Mesothelial cell of epicardium (in vitro differentiated cells): Measurements from ENCODE around the gene UBTD2. TPM values are rescaled to one million over a fixed set of nuclear protein-coding genes. Genes with fewer than 3 reads are reported as not detected.
A peak's percentile ranks its signal among the peaks of the same experiment; 100 is the strongest.
"Not testable (repeated sequence)": the region's sequence is repeated elsewhere in the genome, so short reads cannot be mapped to it uniquely, and the experiment has no call there.

Experiments
- DNase-seq, 2 experiments: peaks; one replicate each; pipeline ENCODE4 v3.0.0; 2021; ENCODE audit warnings: low spot score in 2 of 2; ENCODE audit not compliant: unreplicated experiment in 2 of 2
- H3K27ac Mint-ChIP-seq: 2 replicates; pipeline ENCODE4 v1.8.0; 2021; ENCODE audit warnings: mixed read lengths
- H3K27me3 Mint-ChIP-seq: 2 replicates; pipeline ENCODE4 v1.8.0; 2021; ENCODE audit warnings: low read depth, mixed read lengths
- H3K36me3 Mint-ChIP-seq: 2 replicates; pipeline ENCODE4 v1.8.0; 2021; ENCODE audit warnings: mixed read lengths
- H3K4me1 Mint-ChIP-seq: 2 replicates; pipeline ENCODE4 v1.8.0; 2021; ENCODE audit warnings: mixed read lengths
- H3K4me3 Mint-ChIP-seq: 2 replicates; pipeline ENCODE4 v1.8.0; 2021; ENCODE audit warnings: mild to moderate bottlenecking, moderate library complexity, mixed read lengths
- H3K9me3 Mint-ChIP-seq: 2 replicates; pipeline ENCODE4 v1.8.0; 2021; ENCODE audit warnings: mixed read lengths
- CTCF ChIP-seq: fragments of 200-600 bp; sonication (generic); IDR thresholded peaks from one replicate; pipeline ENCODE4 v1.5.0; 2021; ENCODE audit warnings: antibody characterized with exemption; ENCODE audit not compliant: unreplicated experiment
- total RNA-seq: library from RNA; stranded (reverse); gene quantifications from 3 replicates; pipeline ENCODE4 v1.2.1, GENCODE V29; 2021

UBTD2 gene
- total RNA-seq, 1 donor from 2014 or later: 43.8 TPM

- no peak for TF ChIP-seq CTCF
- no peak for DNase-seq
- H3K4me3 Mint-ChIP-seq: no peak overlapping the region
- H3K27me3 Mint-ChIP-seq: no peaks in the 10 kb centered on the region
- no peaks in the 10 kb centered on the region for H3K9me3 Mint-ChIP-seq
- H3K27ac Mint-ChIP-seq: no peak overlapping the region
- peaks cover 7% of the 10 kb centered on the region for H3K4me1 Mint-ChIP-seq
- no peaks in the 10 kb centered on the region for H3K36me3 Mint-ChIP-seq
Measured at GRCh38 chr5:172299916-172300439, 16.4 kb upstream of the UBTD2 start.

- TF ChIP-seq CTCF: no peak
- Mint-ChIP-seq H3K27ac (no peak overlapping the region), H3K36me3 (no peaks in the 10 kb centered on the region), H3K4me1 (peaks cover 3% of the 10 kb centered on the region), H3K9me3 (no peaks in the 10 kb centered on the region), H3K27me3 (no peaks in the 10 kb centered on the region), H3K4me3 (no peak overlapping the region)
- DNase-seq: no peak
Measured at GRCh38 chr5:172294831-172295230, 11.3 kb upstream of the UBTD2 start.

GRCh38 chr5:172293745-172294342, 10.3 kb upstream of the UBTD2 start:
- Mint-ChIP-seq H3K27ac (no peak overlapping the region), H3K4me3 (no peak overlapping the region), H3K4me1 (peaks cover 3% of the 10 kb centered on the region), H3K27me3 (no peaks in the 10 kb centered on the region), H3K9me3 (no peaks in the 10 kb centered on the region), H3K36me3 (no peaks in the 10 kb centered on the region)
- no peak for DNase-seq
- TF ChIP-seq CTCF: no peak

DNA sequence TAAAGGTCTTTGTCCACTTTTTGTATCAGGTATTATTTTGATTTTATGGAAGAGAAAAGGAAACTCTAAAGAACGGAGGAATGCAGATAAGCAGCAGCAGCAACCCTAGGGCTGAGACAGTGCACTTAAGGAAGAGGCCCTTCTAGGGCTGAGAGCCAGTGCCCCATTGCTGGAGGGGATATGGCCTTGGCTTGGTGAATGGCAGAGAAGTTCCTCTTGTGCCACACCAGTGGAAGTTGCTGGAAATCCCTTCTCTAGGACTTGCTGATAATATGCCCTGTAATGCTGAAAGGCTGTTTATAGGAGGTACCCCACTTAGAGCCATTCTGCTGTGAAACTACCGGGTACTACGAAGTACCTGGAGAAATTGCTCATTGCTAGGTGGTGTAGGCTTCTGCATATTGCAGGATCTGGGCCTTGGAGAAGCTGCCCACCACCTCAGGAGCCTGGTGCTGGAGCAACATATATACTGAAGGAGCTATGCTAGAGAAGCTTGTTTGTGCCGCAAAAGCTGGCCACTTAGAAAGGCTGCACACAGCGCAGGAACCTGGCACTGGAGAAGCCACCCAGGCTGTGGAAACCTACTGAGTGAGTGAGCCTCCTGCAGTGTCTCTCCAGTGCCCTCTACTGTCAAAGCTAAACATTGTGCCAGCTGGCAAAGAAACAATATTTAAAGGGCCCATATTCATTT, 9.6 kb upstream of the UBTD2 start:
- Mint-ChIP-seq H3K4me1 (peaks cover 3% of the 10 kb centered on the region), H3K27me3 (no peaks in the 10 kb centered on the region), H3K9me3 (no peaks in the 10 kb centered on the region), H3K27ac (no peak overlapping the region), H3K36me3 (no peaks in the 10 kb centered on the region), H3K4me3 (no peak overlapping the region)
- TF ChIP-seq CTCF: no peak
- peak in 1 of 2 experiments; percentile 49 for DNase-seq

GRCh38 chr5:172291837-172292236, 8.3 kb upstream of the UBTD2 start:
- not testable (repeated sequence) for H3K9me3 Mint-ChIP-seq, H3K4me3 Mint-ChIP-seq, H3K27me3 Mint-ChIP-seq, H3K4me1 Mint-ChIP-seq, DNase-seq, H3K27ac Mint-ChIP-seq, H3K36me3 Mint-ChIP-seq

GRCh38 chr5:172288465-172288864, 4.9 kb upstream of the UBTD2 start:
- H3K4me3 Mint-ChIP-seq: no peak overlapping the region
- H3K27ac Mint-ChIP-seq: no peak overlapping the region
- no peaks in the 10 kb centered on the region for H3K27me3 Mint-ChIP-seq
- no peaks in the 10 kb centered on the region for H3K36me3 Mint-ChIP-seq
- no peaks in the 10 kb centered on the region for H3K9me3 Mint-ChIP-seq
- no peak for TF ChIP-seq CTCF
- peaks cover 17% of the 10 kb centered on the region for H3K4me1 Mint-ChIP-seq
- no peak for DNase-seq

- H3K27ac Mint-ChIP-seq, DNase-seq, H3K4me3 Mint-ChIP-seq, H3K27me3 Mint-ChIP-seq, H3K9me3 Mint-ChIP-seq, H3K36me3 Mint-ChIP-seq: not testable (repeated sequence)
- peaks cover 22% of the 10 kb centered on the region for H3K4me1 Mint-ChIP-seq
Measured at GRCh38 chr5:172287140-172287539, 3.6 kb upstream of the UBTD2 start.
